CD4-positive, alpha-beta T cell treated with Interleukin-4 for 1 hour (primary cell): Measurements from ENCODE around the gene RTN3.

Source experiments
- DNase-seq, 2 donors: peaks; one replicate each; pipeline ENCODE4 v3.0.0-alpha.2; 2020 to 2022

Gene RTN3

DNA sequence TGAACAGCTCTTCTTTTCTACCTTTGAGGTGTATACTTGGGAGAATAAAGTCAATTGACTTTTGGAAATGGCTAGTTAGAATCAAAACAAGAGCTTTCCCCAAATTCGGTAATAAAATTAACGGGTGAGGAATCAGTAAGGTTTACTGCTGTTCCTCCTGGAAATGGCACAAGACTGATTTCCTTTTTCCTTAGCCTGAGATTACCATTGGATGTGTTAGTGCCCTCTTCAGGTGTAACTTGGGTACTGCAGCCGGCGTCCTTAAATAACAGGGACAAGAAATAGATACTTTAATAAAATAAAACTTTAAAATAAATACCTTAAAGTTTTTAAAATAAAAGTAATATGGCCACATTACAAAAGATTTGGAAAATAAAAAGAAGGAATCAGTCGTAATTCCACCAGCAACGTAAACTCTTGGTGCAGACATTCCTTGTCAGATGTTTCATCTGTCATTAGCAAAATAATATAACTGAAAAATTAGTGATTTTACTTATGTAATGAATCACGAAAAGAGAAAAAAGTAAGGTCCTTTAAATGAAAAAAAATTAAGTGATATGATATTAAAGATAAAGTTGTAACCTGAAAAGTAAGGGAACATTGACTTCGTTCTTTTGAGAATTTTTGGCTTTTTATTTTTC lies 57.5 kb downstream of the RTN3 start:
- DNase-seq = peak; percentile 57 to 70

GRCh38 chr11:63745304-63746170 lies 64.2 kb downstream of the RTN3 start:
- DNase-seq = no peak

- no peak for DNase-seq
Measured at GRCh38 chr11:63747011-63747410, 65.7 kb downstream of the RTN3 start.

- DNase-seq = no peak
Measured at GRCh38 chr11:63749624-63750023, 68.3 kb downstream of the RTN3 start.

DNA sequence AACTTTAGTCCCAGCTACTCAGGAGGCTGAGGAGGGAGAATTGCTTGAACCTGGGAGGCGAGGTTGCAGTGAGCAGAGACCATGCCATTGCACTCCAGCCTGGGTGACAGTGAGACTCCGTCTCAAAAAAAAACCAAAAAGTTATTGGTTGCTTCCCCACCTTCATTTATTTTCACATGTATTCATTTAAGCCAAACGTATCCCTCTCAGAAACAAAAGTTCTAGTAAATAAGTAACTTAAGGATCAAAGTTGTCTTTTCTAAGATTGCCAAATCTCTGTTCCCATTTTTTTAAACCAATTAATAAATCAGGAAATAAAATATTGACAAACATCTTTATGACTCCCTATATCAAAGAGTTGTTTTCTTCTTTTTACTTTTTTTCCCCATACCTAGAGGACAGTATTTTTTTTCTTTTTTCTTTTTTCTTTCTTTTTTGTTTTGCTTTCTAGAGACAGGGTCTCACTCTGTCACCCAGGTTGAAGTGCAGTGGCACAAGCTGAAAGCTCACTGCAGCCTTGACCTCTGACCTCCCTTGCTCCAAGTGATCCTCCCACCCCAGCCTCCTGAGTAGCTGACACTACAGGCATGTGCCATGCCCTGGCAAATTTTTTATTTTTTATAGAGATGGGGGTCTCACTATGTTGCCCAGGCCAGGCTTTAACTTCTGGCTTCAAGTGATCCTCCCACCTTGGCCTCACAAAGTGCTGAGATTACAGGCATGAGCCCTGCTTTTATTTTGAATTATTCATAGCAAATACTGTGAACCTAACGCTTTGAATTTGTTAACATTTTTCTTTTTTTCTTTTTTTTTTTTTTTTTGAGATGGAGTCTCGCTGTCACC lies 75.8 kb downstream of the RTN3 start:
- DNase-seq = no peak

DNA sequence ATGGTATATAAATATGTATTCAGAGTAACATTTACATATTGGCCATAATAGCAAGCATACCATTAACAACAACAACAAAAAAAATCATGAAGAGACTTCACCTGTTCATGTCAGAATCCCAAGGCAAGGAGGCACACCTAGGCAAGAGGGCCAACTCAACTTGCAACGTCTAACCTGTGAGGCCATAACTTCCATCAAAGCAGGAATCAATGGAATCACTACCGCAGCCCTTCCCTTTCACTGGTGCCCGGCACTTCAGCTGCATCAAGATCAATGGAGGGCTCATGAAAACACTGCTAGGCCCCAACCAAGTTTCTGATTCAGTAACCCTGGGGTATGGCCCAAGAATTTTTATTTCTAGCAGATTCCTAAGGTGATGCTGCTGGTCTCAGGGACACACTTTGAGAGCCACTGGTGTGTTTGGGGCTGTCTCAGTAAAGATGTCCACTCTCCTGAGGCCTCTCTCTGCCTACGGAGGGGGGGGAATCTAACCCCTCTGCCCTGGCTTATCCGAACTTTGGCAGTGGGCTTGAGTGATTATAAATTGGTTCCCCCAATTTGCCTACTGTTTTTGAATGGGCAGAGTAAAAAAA lies 79.3 kb downstream of the RTN3 start:
- no peak for DNase-seq

DNA sequence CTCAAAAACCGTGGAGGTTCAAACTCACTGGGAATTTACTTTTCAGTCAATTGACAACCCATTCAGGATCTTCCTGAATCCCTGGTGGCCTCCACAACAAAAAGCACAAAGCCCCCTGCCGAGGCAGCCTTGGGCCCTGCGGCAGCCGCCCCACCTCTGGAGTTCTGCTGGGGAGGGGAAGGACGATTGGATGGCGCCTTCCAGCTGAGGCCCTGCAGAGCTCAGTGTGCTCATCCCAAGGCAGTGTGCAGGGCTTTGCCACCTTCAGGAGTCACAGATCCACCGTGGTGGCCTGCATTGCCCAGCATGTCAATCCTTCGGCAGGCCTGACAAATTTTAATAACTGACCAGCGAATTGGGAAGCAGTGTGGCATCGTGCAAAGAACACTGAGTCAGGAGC lies 79.9 kb downstream of the RTN3 start:
- no peak for DNase-seq

DNA sequence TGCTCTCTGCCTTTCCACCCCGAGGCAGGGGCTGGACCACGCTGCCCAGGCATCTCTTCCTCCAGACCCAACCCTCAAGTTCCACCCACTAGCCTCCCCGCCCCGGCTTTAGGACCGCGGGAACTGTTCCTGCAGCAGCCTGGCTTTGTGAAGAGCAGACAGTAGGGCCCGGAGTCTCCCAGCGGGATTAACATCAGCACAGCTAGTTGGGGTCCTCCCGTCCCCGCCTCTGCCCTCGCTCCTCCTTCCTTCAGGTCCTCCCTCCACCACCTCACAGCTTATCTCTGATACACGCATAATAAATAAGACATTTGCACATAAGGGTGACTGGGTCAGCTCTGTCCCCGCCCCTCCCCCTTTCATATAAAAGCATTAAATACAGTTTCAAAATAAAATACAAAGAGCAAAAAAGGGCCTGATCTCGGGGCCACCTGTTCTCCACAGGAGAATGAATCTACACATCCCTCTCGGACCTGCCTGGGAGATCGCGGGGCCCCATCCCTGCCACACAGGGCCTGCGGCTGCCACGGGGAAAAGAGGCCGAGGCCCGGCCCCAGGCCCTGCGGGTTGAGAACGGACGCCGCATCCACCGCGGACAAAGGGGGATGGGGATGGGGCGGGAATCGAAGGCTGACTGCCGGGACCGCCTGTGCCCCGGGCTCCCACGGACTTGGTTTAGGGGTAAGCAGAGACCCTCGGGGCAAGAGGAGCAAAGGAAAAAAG lies 80.8 kb downstream of the RTN3 start:
- no peak for DNase-seq

DNA sequence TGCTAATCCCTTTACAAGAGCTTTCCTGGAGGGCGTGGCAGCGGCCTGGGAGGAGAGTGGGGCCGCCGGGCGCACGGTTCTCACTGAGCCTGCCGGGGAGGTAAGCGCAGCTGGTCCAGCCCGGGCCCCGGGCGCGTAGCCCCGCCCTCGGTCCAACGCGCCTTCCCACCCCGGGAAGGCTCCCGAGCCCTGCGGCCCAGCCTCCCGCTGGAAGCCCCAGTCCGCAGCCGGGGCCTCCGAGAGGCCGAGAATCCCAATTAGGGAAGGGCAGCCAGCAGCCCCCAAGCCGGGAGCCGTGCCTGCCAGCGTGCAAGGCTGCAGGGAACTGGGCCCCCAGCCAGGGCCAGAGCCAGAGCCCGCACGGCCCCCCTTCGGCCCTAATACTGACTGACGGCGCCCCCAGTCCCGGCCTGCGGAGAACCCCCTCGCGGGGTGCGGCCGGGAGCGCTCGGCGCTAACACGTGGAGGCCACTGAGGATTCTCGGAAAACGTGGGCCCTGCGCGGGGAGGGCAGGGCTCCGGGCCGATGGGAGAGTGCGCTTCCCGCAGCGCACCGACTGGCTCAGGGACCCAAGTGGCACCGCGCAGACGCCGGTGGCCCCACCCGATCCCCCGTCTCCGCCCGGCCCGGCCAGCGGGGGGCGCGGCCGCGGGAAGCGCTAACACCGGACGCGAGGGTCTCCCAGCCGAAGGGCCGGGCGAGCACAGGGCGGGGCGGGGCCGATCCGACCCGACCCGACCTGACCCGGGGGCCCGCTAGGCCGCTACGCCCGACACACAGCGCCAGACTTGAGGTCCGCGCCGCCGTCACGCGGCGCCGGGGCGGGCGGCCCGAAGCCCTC lies 81.6 kb downstream of the RTN3 start:
- DNase-seq = no peak

DNA sequence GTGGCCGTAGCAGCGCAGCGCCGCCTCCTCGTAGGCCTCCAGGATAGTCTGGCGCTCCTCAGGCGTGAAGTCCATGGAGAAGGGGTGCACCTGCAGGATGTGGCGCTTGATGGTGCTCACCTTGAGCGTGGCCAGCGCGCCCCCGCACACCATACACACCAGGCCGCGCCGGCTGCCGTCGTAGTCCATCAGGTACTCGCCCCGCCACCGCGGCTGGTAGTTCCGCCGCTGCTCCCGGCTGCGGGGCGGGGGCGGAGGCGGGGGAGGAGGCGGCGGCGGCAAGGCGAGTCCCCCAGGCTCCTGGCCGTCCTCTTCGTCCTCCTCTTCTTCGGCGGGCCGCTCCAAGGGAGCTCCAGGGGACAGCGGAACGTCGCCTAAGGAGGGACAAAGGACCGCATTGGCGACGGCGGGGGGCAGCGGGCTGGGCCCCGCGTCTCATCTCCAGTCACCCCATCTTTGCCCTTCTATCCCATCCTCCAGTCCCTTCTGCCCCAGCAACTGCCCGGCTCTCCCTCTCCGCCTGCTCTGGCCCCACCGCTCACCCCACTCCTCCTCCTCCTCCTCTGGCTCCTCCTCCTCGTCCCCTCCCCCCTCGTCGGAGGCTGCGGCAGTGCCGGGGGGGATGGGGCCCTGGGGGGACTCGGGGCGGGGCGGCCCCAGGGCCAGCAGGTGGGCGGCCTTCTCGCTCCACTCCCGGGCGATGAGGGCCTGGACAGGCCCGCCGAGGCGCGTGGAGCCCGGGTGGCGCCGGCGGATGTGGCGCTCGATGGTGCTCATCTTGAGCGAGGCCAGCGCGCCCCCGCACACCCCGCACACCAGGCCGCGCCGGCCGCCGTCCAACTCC lies 82.4 kb downstream of the RTN3 start:
- DNase-seq = no peak

DNA sequence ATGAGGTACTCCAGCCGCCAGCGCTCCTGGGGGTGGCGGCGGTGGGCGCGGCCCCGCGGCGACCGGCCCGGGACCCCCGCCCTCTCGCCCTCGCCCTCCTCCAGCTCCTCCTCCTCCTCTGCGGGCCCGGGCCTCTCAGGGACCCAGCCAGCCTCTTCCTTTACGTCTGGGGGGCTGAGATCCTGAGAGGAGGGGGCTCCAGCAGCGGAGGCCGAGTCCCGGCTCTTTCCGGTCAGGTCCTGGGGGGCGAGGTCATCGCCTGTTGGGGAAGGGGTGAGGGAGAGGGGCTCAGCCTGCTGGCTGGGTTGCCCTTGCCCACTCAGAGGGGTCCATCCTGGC lies 83.0 kb downstream of the RTN3 start:
- DNase-seq = no peak

DNA sequence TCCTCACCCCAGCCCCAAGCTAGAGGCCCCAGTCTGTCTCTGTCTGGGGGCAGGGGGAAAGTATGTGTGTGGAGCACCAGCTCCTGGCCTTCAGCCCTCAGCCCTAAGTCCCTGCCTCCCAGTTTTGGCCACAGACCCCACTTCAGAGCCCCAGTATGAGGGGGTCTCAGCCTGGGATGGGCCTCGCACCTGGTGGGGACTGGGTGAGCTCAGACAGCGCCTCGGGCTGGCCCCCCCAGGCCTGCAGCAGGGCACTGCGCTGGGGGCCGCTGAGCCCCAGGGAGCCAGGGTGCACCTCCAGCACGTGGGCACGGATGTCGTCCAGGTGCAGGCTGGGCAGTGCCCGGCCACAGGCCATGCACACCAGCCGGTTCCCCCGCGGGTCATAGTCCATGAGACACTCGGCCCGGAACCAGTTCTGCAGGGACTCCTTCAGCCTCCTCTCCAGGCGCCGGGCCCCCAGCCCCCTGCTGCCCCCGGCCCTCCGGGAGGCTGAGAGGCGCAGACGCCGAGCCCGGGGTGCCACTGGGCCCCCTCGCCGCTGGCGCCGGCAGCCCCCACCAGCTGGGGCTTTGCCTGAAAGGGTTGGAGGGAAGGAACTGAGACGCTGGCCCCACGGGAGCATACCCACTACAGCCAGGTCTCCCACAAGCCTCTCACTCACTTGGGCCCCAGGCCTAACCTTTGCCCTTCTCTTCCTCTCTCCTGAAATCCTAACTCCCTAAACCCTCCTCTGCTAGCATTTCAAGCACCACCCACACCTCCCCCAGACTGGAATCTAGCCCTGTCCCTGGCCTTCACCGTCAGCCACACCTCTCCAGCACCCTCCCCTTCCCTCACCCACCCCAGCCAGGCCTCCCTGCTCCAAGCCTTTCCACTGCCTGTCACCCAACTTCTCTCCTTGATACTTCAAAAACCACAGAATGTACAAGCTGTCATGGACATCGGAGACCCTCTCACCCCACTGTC lies 83.7 kb downstream of the RTN3 start:
- DNase-seq = no peak

DNA sequence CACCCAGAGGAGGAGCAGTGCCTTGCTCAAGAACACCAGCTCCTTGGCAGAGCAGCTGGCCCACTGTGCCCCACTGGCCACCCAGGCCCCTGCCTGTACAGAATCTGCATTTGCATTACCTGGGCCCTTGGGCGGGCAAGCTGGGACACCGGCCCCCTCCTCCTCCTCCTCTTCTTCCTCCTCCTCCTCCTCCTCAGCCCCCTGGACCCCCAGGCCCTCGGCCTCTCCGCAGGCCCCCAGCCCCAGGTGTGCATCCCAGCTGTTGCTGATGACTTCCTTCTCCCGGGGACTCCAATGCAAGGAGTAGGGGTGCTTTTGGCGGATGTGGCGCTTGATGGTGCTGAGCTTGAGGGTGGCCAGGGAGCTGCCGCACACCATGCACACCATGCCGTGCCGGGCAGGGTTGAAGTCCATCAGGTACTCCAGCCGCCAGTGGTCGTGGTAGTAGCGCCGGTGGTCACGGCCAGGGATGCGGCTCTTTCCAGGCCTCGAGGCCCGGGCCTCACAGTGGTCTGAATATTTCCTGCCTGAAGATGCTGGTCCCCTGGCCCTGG lies 84.5 kb downstream of the RTN3 start:
- DNase-seq = no peak

GRCh38 chr11:63766531-63767235 lies 85.4 kb downstream of the RTN3 start:
- no peak for DNase-seq

- no peak for DNase-seq
Measured at GRCh38 chr11:63767267-63767564, 85.9 kb downstream of the RTN3 start.

DNA sequence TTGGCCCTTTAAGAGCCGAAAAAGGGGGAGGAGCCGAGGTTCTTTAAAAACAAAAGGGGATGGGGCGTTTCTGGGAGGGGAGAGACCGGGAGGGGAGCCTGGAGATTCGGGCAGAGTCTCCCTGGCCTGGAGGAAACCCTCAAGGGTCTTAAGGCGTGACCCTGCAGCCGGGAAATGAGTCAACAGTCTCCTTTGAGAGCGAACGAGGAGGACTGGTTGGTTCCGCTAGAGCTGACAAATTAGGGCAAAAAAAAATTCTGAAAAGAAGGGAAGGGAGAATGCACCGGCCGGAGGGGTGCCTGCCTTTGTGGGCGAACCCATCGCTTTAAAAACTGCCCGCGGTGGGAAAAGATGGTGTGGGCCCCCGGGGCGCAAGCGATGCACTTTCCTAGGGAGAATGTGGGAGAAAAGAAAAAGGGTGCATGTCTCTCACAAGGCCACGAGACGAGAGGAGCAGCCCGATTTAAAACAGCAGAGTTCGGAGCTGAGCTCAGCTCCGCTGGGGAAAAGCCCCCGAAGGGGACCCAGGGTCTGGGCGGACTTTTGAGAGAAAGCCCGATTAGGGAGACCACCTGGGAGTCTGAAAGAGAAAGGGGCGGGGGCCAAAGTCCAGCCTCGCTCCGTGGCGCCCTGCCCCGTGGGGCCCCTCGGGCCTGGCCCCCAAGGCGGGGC lies 86.4 kb downstream of the RTN3 start:
- DNase-seq = peak; percentile 29 to 52

GRCh38 chr11:63768237-63769041 lies 87.1 kb downstream of the RTN3 start, which contains the start of gene ZFTA:
TSS of gene ZFTA (minus strand) at chr11:63768775. CDS start at chr11:63768622, 153 bp downstream.
- DNase-seq = peak; percentile 58 to 61
